Measurements from ENCODE around the gene SRSF3. TPM values are rescaled to one million over a fixed set of nuclear protein-coding genes. Genes with fewer than 3 reads are reported as not detected.
A peak's percentile ranks its signal among the peaks of the same experiment; 100 is the strongest.
"Not testable (repeated sequence)": the region's sequence is repeated elsewhere in the genome, so short reads cannot be mapped to it uniquely, and the experiment has no call there.

The SRSF3 gene
- total RNA-seq, 1 donor from 2014 or later: 297 TPM

GRCh38 chr6:36586606-36587005 lies 7.6 kb upstream of the SRSF3 start:
- DNase-seq (ENCODE audit: low spot score): no peak
- no peak overlapping the region for H3K4me2 ChIP-seq
- no peak overlapping the region for H3K9ac ChIP-seq
- Mint-ChIP-seq H3K36me3 (no peaks in the 10 kb centered on the region), H3K4me1 (peaks cover 2% of the 10 kb centered on the region), H3K27ac (peak overlapping the region; percentile 54), H3K9me3 (no peaks in the 10 kb centered on the region), H3K4me3 (no peak overlapping the region), H3K27me3 (ENCODE audit: insufficient read depth, low read depth) (peaks cover 2% of the 10 kb centered on the region)
- H3K9me3 ChIP-seq (ENCODE audit: low read depth): no peaks in the 10 kb centered on the region
- no peaks in the 10 kb centered on the region for H3K36me3 ChIP-seq
- no peak overlapping the region for H2AFZ ChIP-seq (replicated peaks)
- H3K27me3 ChIP-seq: no peaks in the 10 kb centered on the region
- H3F3A ChIP-seq (ENCODE audit: low read depth): no peaks in the 10 kb centered on the region
- H4K20me1 ChIP-seq (ENCODE audit: low read depth): no peaks in the 10 kb centered on the region
- no peak overlapping the region for H3K27ac ChIP-seq
- H3K4me3 ChIP-seq: no peak overlapping the region
- H3K4me1 ChIP-seq: no peaks in the 10 kb centered on the region
- no peak for TF ChIP-seq EZH2 (IDR thresholded peaks at IDR 0.05)
- TF ChIP-seq CTCF (IDR thresholded peaks at IDR 0.05): no peak
- TF ChIP-seq EZH2phosphoT487 (IDR thresholded peaks at IDR 0.05): no peak
- H3K79me2 ChIP-seq (ENCODE audit: low read depth): no peaks in the 10 kb centered on the region

- H3K9me3 ChIP-seq (ENCODE audit: low read depth); H3K36me3 Mint-ChIP-seq; H3K4me1 ChIP-seq; H3K4me3 Mint-ChIP-seq; H3K9me3 Mint-ChIP-seq; H3K36me3 ChIP-seq; H3K4me3 ChIP-seq; H3K4me2 ChIP-seq; H3K9ac ChIP-seq; H2AFZ ChIP-seq (replicated peaks); H3K27me3 ChIP-seq; DNase-seq (ENCODE audit: low spot score); H4K20me1 ChIP-seq (ENCODE audit: low read depth); H3K27me3 Mint-ChIP-seq (ENCODE audit: insufficient read depth, low read depth); H3K27ac ChIP-seq; H3K27ac Mint-ChIP-seq: not testable (repeated sequence)
- Histone ChIP-seq H3F3A (ENCODE audit: low read depth) (peaks cover 18% of the 10 kb centered on the region), H3K79me2 (ENCODE audit: low read depth) (peaks cover 17% of the 10 kb centered on the region)
- peaks cover 10% of the 10 kb centered on the region for H3K4me1 Mint-ChIP-seq
Observed at GRCh38 chr6:36589025-36589400, 5.1 kb upstream of the SRSF3 start.

- Histone ChIP-seq H2AFZ (replicated peaks) (no peak overlapping the region), H3K4me2 (no peak overlapping the region), H3K36me3 (no peaks in the 10 kb centered on the region), H3K79me2 (ENCODE audit: low read depth) (peaks cover 28% of the 10 kb centered on the region), H3K4me1 (no peaks in the 10 kb centered on the region), H3K9me3 (ENCODE audit: low read depth) (no peaks in the 10 kb centered on the region), H3F3A (ENCODE audit: low read depth) (peaks cover 23% of the 10 kb centered on the region), H4K20me1 (ENCODE audit: low read depth) (peaks cover 8% of the 10 kb centered on the region), H3K4me3 (no peak overlapping the region), H3K27ac (no peak overlapping the region), H3K27me3 (no peaks in the 10 kb centered on the region), H3K9ac (no peak overlapping the region)
- no peak for DNase-seq (ENCODE audit: low spot score)
- Mint-ChIP-seq H3K9me3 (peaks cover 4% of the 10 kb centered on the region), H3K27ac (no peak overlapping the region), H3K36me3 (peaks cover 9% of the 10 kb centered on the region), H3K4me3 (no peak overlapping the region), H3K4me1 (peaks cover 10% of the 10 kb centered on the region), H3K27me3 (ENCODE audit: insufficient read depth, low read depth) (peaks cover 12% of the 10 kb centered on the region)
- TF ChIP-seq EZH2phosphoT487 (IDR thresholded peaks at IDR 0.05) (no peak), CTCF (IDR thresholded peaks at IDR 0.05) (no peak), EZH2 (IDR thresholded peaks at IDR 0.05) (no peak)
Observed at GRCh38 chr6:36590237-36590636, 3.9 kb upstream of the SRSF3 start.

GRCh38 chr6:36592221-36592655 lies 1.9 kb upstream of the SRSF3 start:
- peak overlapping the region; percentile 61 for H3K4me3 Mint-ChIP-seq
- H3K4me3 ChIP-seq: no peak overlapping the region
- H3K79me2 ChIP-seq (ENCODE audit: low read depth): peaks cover 48% of the 10 kb centered on the region
- H3K9ac ChIP-seq: no peak overlapping the region
- H3K27me3 ChIP-seq: no peaks in the 10 kb centered on the region
- H3F3A ChIP-seq (ENCODE audit: low read depth): peaks cover 43% of the 10 kb centered on the region
- H3K4me1 ChIP-seq: peaks cover 4% of the 10 kb centered on the region
- no peak for TF ChIP-seq EZH2phosphoT487 (IDR thresholded peaks at IDR 0.05)
- TF ChIP-seq EZH2 (IDR thresholded peaks at IDR 0.05): no peak
- no peak for TF ChIP-seq CTCF (IDR thresholded peaks at IDR 0.05)
- H3K36me3 Mint-ChIP-seq: peaks cover 25% of the 10 kb centered on the region
- H3K9me3 ChIP-seq (ENCODE audit: low read depth): no peaks in the 10 kb centered on the region
- DNase-seq (ENCODE audit: low spot score): no peak
- H3K27me3 Mint-ChIP-seq (ENCODE audit: insufficient read depth, low read depth): peaks cover 15% of the 10 kb centered on the region
- peaks cover 11% of the 10 kb centered on the region for H3K36me3 ChIP-seq
- no peak overlapping the region for H3K27ac ChIP-seq
- no peak overlapping the region for H2AFZ ChIP-seq (replicated peaks)
- H3K27ac Mint-ChIP-seq: peak overlapping the region; percentile 61
- H3K4me2 ChIP-seq: no peak overlapping the region
- peaks cover 28% of the 10 kb centered on the region for H4K20me1 ChIP-seq (ENCODE audit: low read depth)
- H3K9me3 Mint-ChIP-seq: peaks cover 4% of the 10 kb centered on the region
- H3K4me1 Mint-ChIP-seq: peaks cover 20% of the 10 kb centered on the region

Measured in neural progenitor cell (in vitro differentiated cells).